Lower lobe of right lung (tissue), 2 donors: Measurements from ENCODE around the gene TRIM65. TPM values are rescaled to one million over a fixed set of nuclear protein-coding genes. Genes with fewer than 3 reads are reported as not detected.
"Not testable (repeated sequence)": the region's sequence is repeated elsewhere in the genome, so short reads cannot be mapped to it uniquely, and the experiment has no call there.

ENCODE experiments used
- ATAC-seq, 2 donors: fragments of 200-7000 bp; cut with Tn5 transposase; one replicate each; pipeline ENCODE4 v1.9.1; 2020 to 2022; ENCODE audit warnings: mild to moderate bottlenecking in 2 of 2, moderate library complexity in 2 of 2
- DNase-seq: peaks from one replicate; pipeline ENCODE4 v3.0.0-alpha.2; 2020
- H3K27ac ChIP-seq: fragments of 200-600 bp; one replicate; pipeline ENCODE4 v1.8.0; 2022
- H3K27me3 ChIP-seq: fragments of 200-600 bp; one replicate; pipeline ENCODE4 v1.8.0; 2022; ENCODE audit warnings: low read depth
- H3K36me3 ChIP-seq: fragments of 200-600 bp; one replicate; pipeline ENCODE4 v1.8.0; 2022; ENCODE audit warnings: mild to moderate bottlenecking
- H3K4me1 ChIP-seq: fragments of 200-600 bp; one replicate; pipeline ENCODE4 v1.8.0; 2022
- H3K4me3 ChIP-seq: fragments of 200-600 bp; one replicate; pipeline ENCODE4 v1.8.0; 2022; ENCODE audit warnings: mild to moderate bottlenecking
- H3K9me3 ChIP-seq: fragments of 200-600 bp; one replicate; pipeline ENCODE4 v1.8.0; 2022
- intact Hi-C: fragments of 100-400 bp; cut with DNase I; formaldehyde crosslinking; loops from one replicate; pipeline ENCODE4 v1.11.0; 2022
- total RNA-seq: library from RNA; stranded (reverse); fragmentation: NEBNext Ultra II Directional; extraction: Animal tissue kit (Norgen Biotek cat#: 25700); gene quantifications from one replicate; pipeline ENCODE4 v1.2.1, GENCODE V29; 2021
- TF ChIP-seq, protein P1 (sequence below): fragments of 200-600 bp; IDR thresholded peaks from one replicate; pipeline ENCODE4 v1.8.0; 2022; ENCODE audit warnings: antibody characterized with exemption, mild to moderate bottlenecking
- donor health status: DM: no; HTN: yes; CAD: no; lungs with severe emphysema.

The TRIM65 gene
- total RNA-seq, 1 donor from 2014 or later, result 32.4 TPM

DNA sequence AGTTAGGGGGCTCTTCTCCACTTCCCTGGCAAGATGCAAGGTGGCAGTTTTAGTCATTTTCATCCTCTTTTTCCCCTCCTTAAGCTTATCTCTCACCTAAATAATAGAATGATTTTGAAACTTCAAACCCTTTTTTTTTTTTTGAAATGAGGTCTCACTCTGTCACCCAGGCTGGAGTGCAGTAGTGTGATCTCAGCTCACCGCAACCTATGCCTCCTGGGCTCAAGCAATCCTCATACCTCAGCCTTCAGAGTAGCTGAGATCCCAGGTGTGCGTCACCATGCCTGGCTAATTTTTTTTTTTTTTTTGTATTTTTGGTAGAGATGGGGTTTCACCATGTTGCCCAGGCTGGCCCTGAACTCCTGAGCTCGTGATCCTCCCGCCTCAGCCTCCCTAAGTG, 31.9 kb downstream of the TRIM65 start:
- peaks cover 35% of the 10 kb centered on the region for H3K4me1 ChIP-seq
- ATAC-seq, result peak in 1 of 2 donors; percentile 24
- H3K36me3 ChIP-seq, H3K4me3 ChIP-seq, intact Hi-C loops, H3K27me3 ChIP-seq, DNase-seq, H3K9me3 ChIP-seq: not testable (repeated sequence)
- H3K27ac ChIP-seq, result peak overlapping the region; percentile 65

DNA sequence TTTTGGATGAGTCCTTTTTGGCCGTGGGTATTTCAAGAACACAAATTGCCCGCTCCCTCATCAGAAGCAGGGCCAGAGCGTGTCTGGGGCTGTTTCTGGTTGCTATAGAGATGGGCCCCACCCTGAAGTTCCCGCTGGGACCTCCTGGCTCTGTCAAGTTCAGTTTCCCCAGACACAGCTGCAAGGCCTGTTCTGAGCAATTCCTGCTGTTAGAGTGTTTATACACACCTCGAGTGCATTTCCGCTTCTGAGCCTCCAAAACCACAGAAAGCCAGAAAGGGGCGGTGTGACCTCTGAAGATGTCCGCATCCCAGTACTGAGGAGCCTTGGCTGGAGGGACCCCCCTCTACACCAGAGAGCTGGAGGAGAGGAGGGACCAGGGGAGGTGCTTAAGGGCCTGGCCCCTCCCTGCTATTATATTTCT, 32.3 kb downstream of the TRIM65 start:
- TF ChIP-seq, protein P1, sequence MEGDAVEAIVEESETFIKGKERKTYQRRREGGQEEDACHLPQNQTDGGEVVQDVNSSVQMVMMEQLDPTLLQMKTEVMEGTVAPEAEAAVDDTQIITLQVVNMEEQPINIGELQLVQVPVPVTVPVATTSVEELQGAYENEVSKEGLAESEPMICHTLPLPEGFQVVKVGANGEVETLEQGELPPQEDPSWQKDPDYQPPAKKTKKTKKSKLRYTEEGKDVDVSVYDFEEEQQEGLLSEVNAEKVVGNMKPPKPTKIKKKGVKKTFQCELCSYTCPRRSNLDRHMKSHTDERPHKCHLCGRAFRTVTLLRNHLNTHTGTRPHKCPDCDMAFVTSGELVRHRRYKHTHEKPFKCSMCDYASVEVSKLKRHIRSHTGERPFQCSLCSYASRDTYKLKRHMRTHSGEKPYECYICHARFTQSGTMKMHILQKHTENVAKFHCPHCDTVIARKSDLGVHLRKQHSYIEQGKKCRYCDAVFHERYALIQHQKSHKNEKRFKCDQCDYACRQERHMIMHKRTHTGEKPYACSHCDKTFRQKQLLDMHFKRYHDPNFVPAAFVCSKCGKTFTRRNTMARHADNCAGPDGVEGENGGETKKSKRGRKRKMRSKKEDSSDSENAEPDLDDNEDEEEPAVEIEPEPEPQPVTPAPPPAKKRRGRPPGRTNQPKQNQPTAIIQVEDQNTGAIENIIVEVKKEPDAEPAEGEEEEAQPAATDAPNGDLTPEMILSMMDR, result no peak
- Histone ChIP-seq H3K27me3 (no peaks in the 10 kb centered on the region), H3K9me3 (no peaks in the 10 kb centered on the region), H3K4me3 (no peak overlapping the region), H3K36me3 (no peaks in the 10 kb centered on the region), H3K4me1 (peaks cover 31% of the 10 kb centered on the region), H3K27ac (peak overlapping the region; percentile 65)
- DNase-seq, result peak; percentile 64
- ATAC-seq, result peak; percentile 93 to 94
- intact Hi-C loops, result no loop called here

DNA sequence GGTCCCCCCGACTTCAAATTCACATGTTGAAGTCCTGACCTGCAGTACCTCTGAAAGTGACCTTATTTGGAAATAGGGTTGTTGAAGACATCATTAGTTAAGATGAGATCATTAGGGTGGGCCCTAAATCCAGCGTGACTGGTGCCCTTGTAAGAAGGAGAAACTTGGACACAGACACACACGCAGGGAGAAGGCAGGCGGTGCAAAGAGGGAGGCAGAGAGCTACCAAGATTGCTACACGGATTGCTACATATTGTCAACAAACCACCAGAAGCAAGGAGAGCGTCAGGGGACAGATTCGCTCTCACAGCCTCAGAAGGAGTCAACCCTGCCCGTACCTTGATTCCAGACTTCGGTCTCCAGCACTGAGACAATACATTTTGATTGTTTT, 34.8 kb downstream of the TRIM65 start:
- H3K4me3 ChIP-seq, result no peak overlapping the region
- no peaks in the 10 kb centered on the region for H3K27me3 ChIP-seq
- no peak for ATAC-seq
- no peak overlapping the region for H3K27ac ChIP-seq
- intact Hi-C loops, result no loop called here
- H3K36me3 ChIP-seq, result no peaks in the 10 kb centered on the region
- H3K9me3 ChIP-seq, result no peaks in the 10 kb centered on the region
- no peak for DNase-seq
- H3K4me1 ChIP-seq, result peaks cover 32% of the 10 kb centered on the region
- TF ChIP-seq, protein P1, result no peak

DNA sequence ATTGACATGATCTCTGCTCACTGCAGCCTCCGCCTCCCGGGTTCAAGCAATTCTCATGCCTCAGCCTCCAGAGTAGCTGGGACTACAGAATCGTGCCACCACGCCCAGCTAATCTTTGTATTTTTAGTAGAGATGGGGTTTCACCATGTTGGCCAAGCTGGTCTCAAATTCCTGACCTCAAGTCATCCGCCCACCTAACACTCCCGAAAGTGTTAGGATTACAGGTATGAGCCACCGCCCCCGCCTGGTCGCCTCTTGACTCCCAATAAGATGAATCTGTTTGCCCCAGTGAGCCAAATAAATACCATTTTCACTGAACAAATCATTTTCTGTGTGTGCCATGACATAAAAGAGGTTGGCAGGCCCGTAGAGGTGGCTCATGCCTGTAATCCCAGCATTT, 37.4 kb downstream of the TRIM65 start:
- H3K36me3 ChIP-seq, H3K27me3 ChIP-seq, H3K4me3 ChIP-seq, intact Hi-C loops, DNase-seq, ATAC-seq, H3K9me3 ChIP-seq: not testable (repeated sequence)
- H3K27ac ChIP-seq, result peak overlapping the region; percentile 73
- H3K4me1 ChIP-seq, result peaks cover 32% of the 10 kb centered on the region

DNA sequence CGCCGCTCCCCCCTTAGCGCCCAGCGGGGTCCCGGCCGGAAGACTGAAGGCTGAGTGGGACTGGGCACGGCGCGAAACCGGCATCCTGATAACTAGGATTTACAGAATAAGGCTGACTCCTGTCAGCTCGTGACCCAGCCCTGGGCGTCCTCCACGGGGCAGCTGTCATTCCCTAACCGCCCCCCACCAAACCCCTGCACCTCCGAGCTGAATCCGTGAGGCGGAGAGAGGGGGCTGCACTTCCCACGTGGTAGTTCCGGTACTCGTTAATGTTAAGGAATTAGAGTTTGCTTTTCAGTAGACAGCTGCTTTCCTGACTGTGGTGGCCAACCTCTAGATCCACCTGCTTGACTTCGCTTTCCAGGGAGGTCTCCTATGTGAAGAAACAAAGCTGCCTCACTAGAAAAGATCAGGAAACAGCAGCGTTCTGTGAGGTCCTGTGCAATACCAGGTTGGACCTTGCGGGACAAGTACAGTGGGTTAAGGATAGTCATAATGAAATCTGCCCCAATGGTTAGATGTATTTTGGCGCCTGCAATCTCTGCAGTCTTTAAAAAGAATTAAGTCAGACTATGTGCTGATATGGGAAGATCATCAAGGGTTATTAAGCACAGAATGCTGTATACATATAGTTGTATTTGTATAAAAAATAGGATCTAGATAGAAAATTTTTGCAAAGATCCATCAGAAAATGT, 40.5 kb downstream of the TRIM65 start:
- intact Hi-C loops, result no loop called here
- DNase-seq, result no peak
- Histone ChIP-seq H3K27ac (peak overlapping the region; percentile 100), H3K9me3 (no peaks in the 10 kb centered on the region), H3K36me3 (peaks cover 15% of the 10 kb centered on the region), H3K27me3 (no peaks in the 10 kb centered on the region), H3K4me1 (peaks cover 43% of the 10 kb centered on the region), H3K4me3 (peak overlapping the region; percentile 94)
- TF ChIP-seq, protein P1, result no peak
- no peak for ATAC-seq

DNA sequence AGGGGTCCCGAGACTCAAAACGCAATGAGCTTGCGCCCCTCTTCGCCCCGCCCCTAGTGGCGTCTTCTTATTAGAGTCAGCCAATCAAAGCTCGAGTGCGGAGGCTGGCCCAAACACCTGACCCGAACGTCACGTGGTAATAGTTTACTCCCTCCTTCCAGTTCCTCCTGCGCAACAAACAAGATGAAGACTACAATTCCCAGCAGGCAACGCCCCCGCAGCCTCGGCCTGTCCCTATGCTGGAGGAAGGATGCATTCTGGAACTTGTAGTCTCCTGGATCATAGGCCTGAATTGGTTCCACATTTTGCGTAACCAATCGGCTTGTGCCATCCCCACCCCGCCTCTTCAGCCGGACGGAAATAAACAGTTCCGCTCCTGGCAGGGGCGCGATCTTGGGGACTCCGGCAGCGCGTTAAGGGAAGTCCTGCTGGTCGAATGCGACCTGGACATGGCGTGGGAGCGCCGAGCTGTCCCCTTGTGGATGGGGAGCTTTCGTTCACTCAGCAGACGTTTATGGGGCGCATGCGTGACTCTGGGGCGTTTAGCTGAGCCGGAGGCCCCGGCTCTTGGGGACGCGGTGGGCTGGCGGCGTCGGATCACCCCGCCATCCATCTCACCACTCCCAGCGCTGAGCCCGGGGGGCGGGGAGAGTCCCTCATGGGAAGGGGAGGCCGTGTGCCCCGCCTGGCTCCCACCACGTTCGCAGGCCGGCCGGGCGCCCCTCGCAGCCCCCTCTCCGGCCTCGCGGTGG, 41.3 kb downstream of the TRIM65 start, which contains the start of gene WBP2:
WBP2 (minus strand) TSS at position 26 of the 752 bp plus-strand sequence. CDS start 38 bp downstream, outside the sequence.
- no peaks in the 10 kb centered on the region for H3K9me3 ChIP-seq
- no peaks in the 10 kb centered on the region for H3K27me3 ChIP-seq
- peaks cover 48% of the 10 kb centered on the region for H3K4me1 ChIP-seq
- ATAC-seq (peak; percentile 96 to 97), DNase-seq (peak; percentile 99)
- H3K36me3 ChIP-seq, result peaks cover 22% of the 10 kb centered on the region
- H3K27ac ChIP-seq, result peak within 1 kb of the TSS; percentile 100
- peak within 1 kb of the TSS; percentile 94 for H3K4me3 ChIP-seq
- TF ChIP-seq, protein P1, result peak; percentile 50
- intact Hi-C loops, result no loop called here
